PC-3 (cell line): ENCODE data around the gene TCF19. TPM values are rescaled to one million over a fixed set of nuclear protein-coding genes. Genes with fewer than 3 reads are reported as not detected.

Source experiments
- ATAC-seq: fragments of 200-7000 bp; cut with Tn5 transposase; 2 replicates; pipeline ENCODE4 v1.9.1; 2020; ENCODE audit warnings: mild to moderate bottlenecking, moderate library complexity
- BruUV-seq: library from RNA; stranded (reverse); fragments of 400-500 nt; replicated peaks from 2 replicates; lab custom pipeline; 2021; lab: Mats Ljungman, UMichigan
- CTCF ChIA-PET: fragments of 300-600 bp; sonication (Branson Sonifier 250); formaldehyde crosslinking; loops from one replicate; lab custom pipeline; 2022; ENCODE audit warnings: antibody characterized with exemption; lab: Charles Lee
- POLR2A ChIA-PET: fragments of 300-600 bp; sonication (Branson Sonifier 250); formaldehyde crosslinking; loops from one replicate; lab custom pipeline; 2022; ENCODE audit warnings: antibody characterized with exemption; ENCODE audit not compliant: unreplicated experiment; lab: Charles Lee
- DNase-seq: peaks from one replicate; pipeline ENCODE4 v3.0.0-alpha.2; 2015
- H2AFZ ChIP-seq: fragments of 300-600 bp; sonication (generic); 2 replicates; pipeline ENCODE4 v1.6.0; 2016; ENCODE audit warnings: antibody characterized with exemption, low read length
- H3F3A ChIP-seq: fragments of 300-600 bp; sonication (generic); one replicate; pipeline ENCODE4 v1.6.0; 2017; ENCODE audit warnings: antibody characterized with exemption, low read length, control low read depth, mild to moderate bottlenecking; ENCODE audit not compliant: unreplicated experiment
- H3K27ac ChIP-seq: fragments of 300-600 bp; sonication (generic); 2 replicates; pipeline ENCODE4 v1.5.1; 2016; ENCODE audit warnings: mild to moderate bottlenecking, low read length
- H3K27me3 ChIP-seq: fragments of 300-600 bp; sonication (generic); 2 replicates; pipeline ENCODE4 v1.6.1; 2016; ENCODE audit warnings: low read length, mixed read lengths
- H3K36me3 ChIP-seq: fragments of 300-600 bp; sonication (generic); 2 replicates; pipeline ENCODE4 v1.6.1; 2016; ENCODE audit warnings: low read depth, mixed run types, low read length, mixed read lengths
- H3K4me1 ChIP-seq: fragments of 300-600 bp; sonication (generic); 2 replicates; pipeline ENCODE4 v1.5.1; 2016; ENCODE audit warnings: low read length; ENCODE audit not compliant: insufficient read depth
- H3K4me2 ChIP-seq: fragments of 300-600 bp; sonication (generic); 2 replicates; pipeline ENCODE4 v1.6.0; 2016; ENCODE audit warnings: low read length
- H3K4me3 ChIP-seq: fragments of 300-600 bp; sonication (generic); 2 replicates; pipeline ENCODE4 v1.5.1; 2016; ENCODE audit warnings: mild to moderate bottlenecking, low read length, mixed read lengths
- H3K79me2 ChIP-seq: fragments of 300-600 bp; sonication (generic); 2 replicates; pipeline ENCODE4 v1.6.1; 2017; ENCODE audit warnings: low read length, mixed read lengths
- H3K9ac ChIP-seq: fragments of 300-600 bp; sonication (generic); 2 replicates; pipeline ENCODE4 v1.6.0; 2016; ENCODE audit warnings: mild to moderate bottlenecking, low read length
- H3K9me2 ChIP-seq: fragments of 300-600 bp; sonication (generic); replicated peaks from 2 replicates; pipeline ENCODE4 v1.6.1; 2016; ENCODE audit warnings: mixed run types, low read length, mixed read lengths
- H3K9me3 ChIP-seq: fragments of 300-600 bp; sonication (generic); 2 replicates; pipeline ENCODE4 v1.6.1; 2016; ENCODE audit warnings: low read length, mixed read lengths
- H4K20me1 ChIP-seq: fragments of 300-600 bp; sonication (generic); 2 replicates; pipeline ENCODE4 v1.6.1; 2016; ENCODE audit warnings: low read length, mixed read lengths
- CTCF ChIP-seq: fragments of 300-600 bp; sonication (generic); conservative IDR thresholded peaks from 2 replicates; pipeline ENCODE4 v1.5.1; 2017; ENCODE audit warnings: antibody characterized with exemption, low read depth, mild to moderate bottlenecking, low read length
- EZH2 ChIP-seq: fragments of 300-600 bp; sonication (generic); IDR thresholded peaks from one replicate; pipeline ENCODE4 v1.6.1; 2017; ENCODE audit warnings: antibody characterized with exemption, mild to moderate bottlenecking, low read length; ENCODE audit not compliant: unreplicated experiment
- EZH2phosphoT487 ChIP-seq: fragments of 300-600 bp; sonication (generic); IDR thresholded peaks from 2 replicates; pipeline ENCODE4 v1.6.1; 2018; ENCODE audit warnings: mild to moderate bottlenecking, antibody characterized with exemption, low read length, borderline replicate concordance
- intact Hi-C: fragments of 100-400 bp; cut with micrococcal nuclease; formaldehyde crosslinking; loops from 2 replicates; pipeline ENCODE4 v1.9.0; 2023
- total RNA-seq: library from RNA; depleted of rRNA; stranded (reverse); fragments of >200 nt; gene quantifications from 2 replicates; pipeline ENCODE4 v1.2.3, GENCODE V29; 2014

TCF19 gene
- total RNA-seq, 1 experiment from 2014 or later = 88.6 TPM

- H4K20me1 ChIP-seq = no peaks in the 10 kb centered on the region
- ChIA-PET POLR2A (no interaction called here), CTCF (no interaction called here)
- H3K27ac ChIP-seq = no peak within 1 kb of the TSS
- H3K4me3 ChIP-seq = no peak within 1 kb of the TSS
- TF ChIP-seq CTCF (no peak), EZH2 (no peak), EZH2phosphoT487 (no peak)
- no TSS peak for BruUV-seq
- peaks cover 22% of the 10 kb centered on the region for H3K4me1 ChIP-seq
- no peaks in the 10 kb centered on the region for H3F3A ChIP-seq
- H3K36me3 ChIP-seq = no peaks in the 10 kb centered on the region
- H2AFZ ChIP-seq = no peak within 1 kb of the TSS
- intact Hi-C loops = no loop called here
- no peak within 1 kb of the TSS for H3K9ac ChIP-seq
- H3K79me2 ChIP-seq = peaks cover 22% of the 10 kb centered on the region
- ATAC-seq (no peak), DNase-seq (no peak)
- no peaks in the 10 kb centered on the region for H3K9me2 ChIP-seq
- no peak within 1 kb of the TSS for H3K4me2 ChIP-seq
- H3K27me3 ChIP-seq = no peaks in the 10 kb centered on the region
- no peaks in the 10 kb centered on the region for H3K9me3 ChIP-seq
These were observed 38.1 kb upstream of the TCF19 start, which contains the start of gene CDSN for GRCh38 chr6:31120151-31120915. CDSN (minus strand) TSS chr6:31120446; CDS start chr6:31120419, 27 bp downstream.

GRCh38 chr6:31121131-31121790 is 37.1 kb upstream of the TCF19 start:
- Histone ChIP-seq H4K20me1 (no peaks in the 10 kb centered on the region), H3K36me3 (no peaks in the 10 kb centered on the region), H3F3A (no peaks in the 10 kb centered on the region), H3K9ac (no peak overlapping the region), H3K9me2 (no peaks in the 10 kb centered on the region), H3K4me3 (no peak overlapping the region), H2AFZ (no peak overlapping the region), H3K4me1 (peaks cover 22% of the 10 kb centered on the region), H3K4me2 (no peak overlapping the region), H3K9me3 (no peaks in the 10 kb centered on the region), H3K27ac (no peak overlapping the region), H3K27me3 (no peaks in the 10 kb centered on the region), H3K79me2 (peaks cover 13% of the 10 kb centered on the region)
- ATAC-seq (no peak), DNase-seq (no peak)
- CTCF ChIA-PET = no interaction called here
- no peak for TF ChIP-seq CTCF
- no peak for TF ChIP-seq EZH2phosphoT487
- TF ChIP-seq EZH2 = no peak
- POLR2A ChIA-PET = no interaction called here
- BruUV-seq = no TSS peak
- intact Hi-C loops = no loop called here
